SW480 (cell line): Measurements from ENCODE around the gene RAD9B.
"Not testable (repeated sequence)": the region's sequence is repeated elsewhere in the genome, so short reads cannot be mapped to it uniquely, and the experiment has no call there.

ENCODE experiments used
- DNase-seq: peaks from one replicate; pipeline ENCODE4 v3.0.0-alpha.2; 2016; ENCODE audit warnings: low spot score

RAD9B gene

DNA sequence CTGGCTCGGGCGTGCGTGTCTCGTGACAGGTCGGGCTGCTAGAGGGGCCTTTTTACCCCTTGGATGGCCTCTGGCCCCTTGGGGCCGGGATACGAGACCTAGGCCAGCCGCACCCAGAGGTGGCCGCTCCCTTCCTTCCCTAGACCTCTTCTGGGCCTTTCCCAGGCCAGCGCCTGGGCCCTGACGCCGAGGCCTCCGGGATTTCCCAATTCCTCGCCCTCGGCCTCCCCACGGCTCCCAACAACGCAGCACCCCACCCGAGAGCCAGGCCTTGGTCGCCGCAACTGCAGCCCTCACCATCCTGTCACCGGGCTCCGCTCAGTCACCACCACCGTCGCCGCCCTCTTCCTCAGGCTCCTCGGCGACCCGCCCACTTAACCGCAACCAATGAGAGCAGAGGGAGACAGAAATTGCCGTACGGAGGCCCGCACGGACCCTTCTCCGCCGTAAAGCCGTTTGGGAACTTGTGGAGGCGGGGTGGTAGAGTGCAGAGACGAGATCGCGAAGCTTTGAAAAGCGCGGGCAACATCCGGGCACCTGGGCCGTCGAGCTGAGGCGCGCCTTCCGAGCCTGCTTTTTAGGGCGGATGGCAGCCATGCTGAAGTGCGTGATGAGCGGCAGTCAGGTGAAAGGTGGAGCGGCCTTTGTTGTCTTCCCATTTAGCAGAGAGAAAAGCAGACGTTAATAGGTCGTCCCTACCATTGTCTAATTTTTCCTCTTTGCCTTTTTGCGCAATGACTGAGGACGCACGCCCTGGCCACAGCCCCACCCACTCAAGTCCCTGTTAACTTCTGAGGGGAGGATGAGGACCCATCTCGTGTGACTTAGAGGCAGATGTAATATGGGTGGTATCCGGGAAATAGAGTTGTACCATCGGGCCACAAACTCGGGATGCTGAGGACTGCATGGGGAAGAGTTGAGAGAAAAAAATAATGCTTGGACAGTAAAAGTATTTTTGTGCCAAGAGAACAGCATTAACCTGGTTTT, at the start of gene RAD9B, which contains the start of gene VPS29:
Gene RAD9B (plus strand): TSS at position 580 of the 987 bp plus-strand sequence. CDS start 7 bp downstream, at position 587.
Gene VPS29 (minus strand): TSS at position 360 of the 987 bp plus-strand sequence. CDS start 60 bp downstream, at position 300.
- DNase-seq: peak; percentile 98

DNA sequence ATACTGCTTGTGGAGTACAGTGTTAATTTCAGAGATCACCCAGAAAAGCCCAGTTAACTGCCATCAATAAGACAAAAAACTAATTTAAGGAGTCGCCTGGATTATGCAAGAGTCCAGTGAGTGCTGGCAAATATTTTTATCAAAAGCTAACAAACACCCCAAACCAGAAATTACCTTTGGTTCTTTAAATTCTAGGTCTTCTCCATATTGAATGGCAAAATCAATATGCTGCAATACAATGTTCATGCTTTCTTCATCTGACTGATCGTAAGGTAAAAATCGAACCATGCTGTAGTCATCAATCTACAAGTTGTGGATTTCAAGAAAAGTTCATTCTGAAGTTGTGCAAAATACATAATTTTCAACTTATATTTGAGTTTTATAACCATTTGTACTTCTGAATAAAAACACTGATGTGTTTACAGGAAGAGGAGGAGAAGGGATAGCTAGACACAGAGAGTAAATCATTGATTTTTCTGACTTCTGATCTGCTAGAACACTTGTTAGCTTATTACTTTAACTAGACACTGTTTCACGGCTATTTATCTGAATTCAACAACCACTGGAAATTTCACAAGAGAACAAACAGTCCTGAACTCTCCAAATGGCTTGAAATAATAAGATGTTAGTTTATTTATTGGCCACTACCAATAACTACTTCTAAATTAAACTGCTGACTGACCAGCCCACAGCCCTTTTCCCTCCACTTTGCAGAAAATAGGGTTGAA, 48.4 kb upstream of the RAD9B start:
- no peak for DNase-seq

- no peak for DNase-seq
Observed at GRCh38 chr12:110458756-110459155, 43.4 kb upstream of the RAD9B start.

GRCh38 chr12:110461189-110461588, 40.9 kb upstream of the RAD9B start:
- DNase-seq: not testable (repeated sequence)

- no peak for DNase-seq
Observed at GRCh38 chr12:110465024-110465423, 37.1 kb upstream of the RAD9B start.

DNA sequence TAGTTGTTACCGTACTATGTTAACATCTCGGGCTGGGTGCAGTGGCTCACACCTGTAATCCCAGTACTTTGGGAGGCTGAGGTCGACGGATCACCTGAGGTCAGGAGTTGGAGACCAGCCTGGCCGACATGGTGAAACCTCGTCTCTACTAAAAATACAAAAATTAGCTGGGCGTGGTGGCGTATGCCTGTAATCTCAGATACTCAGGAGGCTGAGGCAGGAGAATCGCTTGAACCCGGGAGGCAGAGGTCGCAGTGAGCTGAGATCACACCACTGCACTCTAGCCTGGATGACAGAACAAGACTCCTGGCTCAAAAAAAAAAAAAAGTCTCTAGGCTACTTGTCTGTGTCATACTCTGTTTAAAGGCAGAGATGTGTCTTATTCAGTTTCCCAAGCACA, 36.4 kb upstream of the RAD9B start:
- DNase-seq: not testable (repeated sequence)

- DNase-seq: no peak
Observed at GRCh38 chr12:110466791-110467190, 35.3 kb upstream of the RAD9B start.

DNA sequence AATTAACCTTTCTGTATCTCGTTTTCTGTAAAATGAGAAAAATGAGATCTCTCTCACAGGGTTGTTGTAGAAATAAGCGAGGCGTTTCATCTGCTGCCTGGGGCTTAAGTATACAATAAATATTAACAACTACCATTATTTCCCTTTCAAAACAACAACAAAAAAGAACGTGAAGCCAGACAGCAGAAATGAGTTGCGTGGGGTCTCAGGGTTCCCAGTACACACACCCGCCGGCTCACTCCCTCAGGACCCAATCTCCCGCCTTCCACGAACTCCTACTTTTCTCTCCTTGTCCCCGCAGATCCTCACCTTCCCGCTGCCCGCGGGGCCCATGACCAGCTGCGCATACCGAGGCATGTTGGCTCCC, 34.3 kb upstream of the RAD9B start:
- no peak for DNase-seq

DNA sequence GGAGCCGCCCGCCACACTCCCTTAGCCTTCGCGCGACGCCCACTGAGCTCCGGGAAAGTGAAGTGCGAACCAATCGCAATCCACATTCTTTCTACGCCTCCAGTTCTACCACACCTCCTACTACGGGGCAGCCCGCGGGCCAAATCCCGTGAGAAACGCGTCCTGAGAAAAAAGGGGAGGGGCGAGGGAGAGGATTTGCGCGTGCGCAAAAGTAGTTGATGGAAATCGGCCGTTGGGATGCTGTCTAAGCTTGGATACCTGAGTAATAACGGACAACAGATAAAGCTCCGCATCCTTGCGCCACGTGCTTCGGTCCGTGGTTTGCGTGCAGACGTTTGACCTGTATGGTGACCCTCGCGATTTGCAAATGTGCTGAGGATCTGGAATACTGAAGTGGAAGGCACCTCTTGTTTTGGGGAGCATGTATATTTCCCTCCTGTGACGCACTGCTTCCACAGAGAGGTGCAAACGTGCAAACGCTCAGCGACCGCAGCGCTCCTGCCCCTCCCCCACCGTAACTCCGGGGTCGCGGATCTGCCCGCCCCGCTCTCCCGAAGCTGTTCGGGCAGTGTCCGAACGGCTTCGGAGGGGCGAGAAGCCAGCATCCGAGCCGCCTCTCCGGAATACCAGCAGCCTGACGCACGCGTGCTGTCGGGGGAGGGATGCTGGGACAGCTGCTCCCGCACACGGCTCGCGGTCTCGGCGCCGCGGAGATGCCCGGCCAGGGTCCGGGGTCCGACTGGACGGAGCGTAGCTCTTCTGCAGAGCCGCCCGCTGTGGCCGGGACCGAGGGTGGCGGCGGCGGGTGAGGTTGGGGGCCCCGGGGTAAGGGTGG, 33.7 kb upstream of the RAD9B start, which contains the start of the genes FAM216A and GPN3:
Gene FAM216A (plus strand): TSS at position 632 of the 835 bp plus-strand sequence. CDS start 31 bp downstream, at position 663.
Gene GPN3 (minus strand): TSS at position 44 of the 835 bp plus-strand sequence. CDS start 54 bp downstream, outside the sequence.
- DNase-seq: peak; percentile 98

DNA sequence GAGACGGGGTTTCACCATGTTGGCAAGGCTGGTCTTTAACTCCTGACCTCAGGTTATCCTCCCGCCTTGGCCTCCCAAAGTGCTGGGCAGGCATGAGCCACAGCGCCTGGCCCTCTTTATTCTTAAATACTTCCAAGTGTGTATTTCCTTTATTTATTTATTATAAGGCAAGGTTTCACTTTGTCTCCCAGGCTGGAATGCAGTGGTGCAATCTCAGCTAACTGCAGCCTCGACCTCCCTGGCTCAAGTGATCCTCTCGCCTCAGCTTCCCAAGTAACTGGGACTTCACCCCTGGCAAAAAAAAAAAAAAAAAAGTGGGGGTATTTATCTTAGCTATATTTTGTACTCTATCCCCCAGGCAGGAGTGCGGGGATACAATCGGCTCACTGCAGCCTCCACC, 26.7 kb upstream of the RAD9B start:
- DNase-seq: no peak

DNA sequence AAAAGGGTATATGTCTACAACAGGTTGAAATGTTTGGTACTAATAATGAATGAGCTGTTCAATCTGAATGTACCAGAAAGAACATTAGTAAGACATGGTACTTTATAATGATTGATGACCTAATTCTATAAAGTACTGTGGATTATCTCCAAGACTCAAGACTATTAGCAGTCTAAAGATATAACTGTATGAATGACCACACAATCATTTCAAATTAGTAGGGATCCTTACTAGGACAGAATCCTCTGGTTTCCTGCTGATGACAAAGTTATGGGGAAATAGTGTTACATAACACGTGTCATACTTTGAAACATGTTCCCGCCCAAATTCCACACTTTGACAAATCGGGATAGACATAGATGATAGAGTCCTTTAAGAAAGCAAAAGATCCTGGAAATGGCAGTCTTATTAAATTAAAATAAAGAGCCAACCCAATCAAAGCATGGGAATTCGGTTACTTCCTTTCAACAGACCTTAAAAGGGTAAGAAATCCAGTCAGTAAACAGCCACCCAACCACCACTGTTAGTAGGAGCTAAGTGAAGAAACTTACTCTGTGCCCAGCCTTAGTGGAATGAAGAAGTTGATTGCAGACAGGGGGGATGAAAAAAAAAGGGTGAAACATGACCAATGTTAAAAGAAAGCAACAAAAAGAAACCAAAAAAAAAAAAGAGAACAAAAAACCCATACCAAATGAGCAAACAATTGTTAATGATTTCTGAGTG, 3.0 kb upstream of the RAD9B start:
- DNase-seq: no peak

- peak; percentile 79 for DNase-seq
Observed at GRCh38 chr12:110501399-110501751, 756 bp upstream of the RAD9B start.

- DNase-seq: no peak
Observed at GRCh38 chr12:110503432-110503831, 1.3 kb downstream of the RAD9B start.

DNA sequence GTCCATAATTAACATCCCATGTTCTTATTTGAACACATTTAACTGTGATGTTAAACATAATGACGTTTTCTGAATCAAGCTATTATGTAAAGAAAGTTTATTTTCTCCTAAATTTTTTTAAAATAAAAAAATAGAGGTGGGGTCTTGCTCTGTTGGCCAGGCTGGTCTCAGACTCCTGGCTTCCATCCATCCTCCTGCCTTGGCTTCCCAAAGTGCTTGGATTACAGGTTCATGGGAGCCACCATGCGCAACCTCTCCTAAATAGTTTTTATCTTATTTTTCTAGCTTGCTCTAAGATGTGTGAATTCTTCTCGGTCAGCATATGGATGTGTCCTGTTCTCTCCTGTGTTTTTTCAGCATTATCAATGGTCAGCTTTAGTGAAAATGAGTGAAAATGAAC, 3.2 kb downstream of the RAD9B start:
- DNase-seq: no peak

GRCh38 chr12:110508071-110508586, 6.0 kb downstream of the RAD9B start:
- DNase-seq: no peak

DNA sequence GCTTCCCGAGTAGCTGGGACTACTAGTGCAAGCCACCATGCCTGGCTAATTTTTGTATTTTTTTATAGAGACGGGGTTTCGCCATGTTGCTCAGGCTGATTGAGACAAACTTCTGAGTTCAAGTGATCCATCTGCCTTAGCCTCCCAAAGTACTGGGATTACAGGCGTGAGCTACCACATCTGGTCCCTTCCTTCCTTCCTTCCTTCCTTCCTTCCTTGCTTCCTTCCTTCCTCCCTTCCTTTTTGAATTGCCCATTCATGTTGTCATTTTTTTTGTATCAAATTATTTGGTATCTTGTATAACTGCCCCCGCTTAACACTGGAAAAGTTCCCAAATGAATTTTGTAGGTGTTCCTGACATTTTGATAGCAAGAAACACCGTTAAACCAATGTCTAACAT, 11.7 kb downstream of the RAD9B start:
- no peak for DNase-seq

- no peak for DNase-seq
Observed at GRCh38 chr12:110514363-110514762, 12.2 kb downstream of the RAD9B start.

GRCh38 chr12:110516995-110517394, 14.9 kb downstream of the RAD9B start:
- DNase-seq: no peak

- DNase-seq: not testable (repeated sequence)
Observed at GRCh38 chr12:110518014-110518413, 15.9 kb downstream of the RAD9B start.

GRCh38 chr12:110520876-110521712, 19.0 kb downstream of the RAD9B start:
- DNase-seq: not testable (repeated sequence)
